Fibroblast of skin of back (primary cell): ENCODE data around the gene SERPINC1. TPM values are rescaled to one million over a fixed set of nuclear protein-coding genes. Genes with fewer than 3 reads are reported as not detected.
"Not testable (repeated sequence)": the region's sequence is repeated elsewhere in the genome, so short reads cannot be mapped to it uniquely, and the experiment has no call there.

Experiments used
- DNase-seq: peaks from one replicate; pipeline ENCODE4 v3.0.0-alpha.2; 2013
- polyA plus RNA-seq, 2 experiments: library from polyadenylated mRNA; unstranded; fragments of 120-200 nt; gene quantifications; one replicate each; pipeline ENCODE4 v1.2.1, GENCODE V29; 2013; ENCODE audit not compliant: insufficient read length in 2 of 2

The SERPINC1 gene
- polyA plus RNA-seq (2013, experiment 1 of 2; ENCODE audit: insufficient read length), result 0.30 TPM
- not detected for polyA plus RNA-seq (2013, experiment 2 of 2; ENCODE audit: insufficient read length)

- DNase-seq, result no peak
Observed at GRCh38 chr1:173917149-173917548, at the start of gene SERPINC1. Gene SERPINC1 (minus strand): TSS chr1:173917327. CDS start chr1:173917259, 68 bp downstream.

GRCh38 chr1:173965896-173966295 is 48.8 kb upstream of the SERPINC1 start:
- DNase-seq, result not testable (repeated sequence)

GRCh38 chr1:173963477-173963876 is 46.4 kb upstream of the SERPINC1 start:
- DNase-seq, result no peak

- DNase-seq, result no peak
Observed at GRCh38 chr1:173960625-173961024, 43.5 kb upstream of the SERPINC1 start.

GRCh38 chr1:173954179-173954578 is 37.1 kb upstream of the SERPINC1 start:
- DNase-seq, result peak; percentile 17

- DNase-seq, result no peak
Observed at GRCh38 chr1:173948594-173948993, 31.5 kb upstream of the SERPINC1 start.

- no peak for DNase-seq
Observed at GRCh38 chr1:173946380-173946921, 29.3 kb upstream of the SERPINC1 start.

- DNase-seq, result no peak
Observed at GRCh38 chr1:173937062-173937461, 19.9 kb upstream of the SERPINC1 start.

- DNase-seq, result no peak
Observed at GRCh38 chr1:173934440-173934839, 17.3 kb upstream of the SERPINC1 start.

GRCh38 chr1:173930541-173930940 is 13.4 kb upstream of the SERPINC1 start:
- DNase-seq, result not testable (repeated sequence)

- DNase-seq, result no peak
Observed at GRCh38 chr1:173925306-173926242, 8.4 kb upstream of the SERPINC1 start.

GRCh38 chr1:173920861-173921260 is 3.7 kb upstream of the SERPINC1 start:
- no peak for DNase-seq

- DNase-seq, result no peak
Observed at GRCh38 chr1:173917635-173918493, 737 bp upstream of the SERPINC1 start.

- no peak for DNase-seq
Observed at GRCh38 chr1:173916667-173917066, 460 bp downstream of the SERPINC1 start.

- DNase-seq, result no peak
Observed at GRCh38 chr1:173915596-173915995, 1.5 kb downstream of the SERPINC1 start.

GRCh38 chr1:173914366-173914871 is 2.7 kb downstream of the SERPINC1 start:
- peak; percentile 16 for DNase-seq

GRCh38 chr1:173913111-173913510 is 4.0 kb downstream of the SERPINC1 start:
- no peak for DNase-seq

GRCh38 chr1:173903827-173904531 is 13.1 kb downstream of the SERPINC1 start:
- DNase-seq, result no peak

- no peak for DNase-seq
Observed at GRCh38 chr1:173900992-173901391, 16.1 kb downstream of the SERPINC1 start.

GRCh38 chr1:173900427-173900826 is 16.7 kb downstream of the SERPINC1 start:
- DNase-seq, result no peak

- DNase-seq, result no peak
Observed at GRCh38 chr1:173894189-173894588, 22.9 kb downstream of the SERPINC1 start.

GRCh38 chr1:173893611-173894010 is 23.5 kb downstream of the SERPINC1 start:
- DNase-seq, result no peak
